Measurements from ENCODE around the gene EFS.
"Not testable (repeated sequence)": the region's sequence is repeated elsewhere in the genome, so short reads cannot be mapped to it uniquely, and the experiment has no call there.

EFS gene

DNA sequence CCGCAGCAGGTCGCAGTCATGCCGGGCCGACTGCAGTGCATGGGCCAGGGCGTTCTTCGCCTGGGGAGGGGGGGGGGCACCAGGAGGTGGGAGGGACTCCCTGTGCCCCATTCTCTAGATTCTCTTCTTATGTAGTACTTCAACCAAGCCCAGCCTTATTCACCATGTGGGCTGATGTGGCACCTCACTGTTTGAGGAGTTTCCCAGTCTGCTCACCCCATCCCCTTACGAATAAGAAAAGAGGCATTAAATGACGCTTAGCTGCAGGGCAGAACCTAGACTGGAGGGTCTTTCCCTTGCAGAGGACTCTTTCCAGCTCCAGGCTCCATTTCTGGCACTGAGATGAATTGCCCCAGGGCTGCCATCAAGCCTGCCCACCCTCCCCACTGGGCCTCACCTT, 24.0 kb upstream of the EFS start:
- no peak for DNase-seq
- Histone ChIP-seq H3K4ac (ENCODE audit: low read depth, low read length) (no peak overlapping the region), H3K27ac (ENCODE audit: low read depth, low read length) (no peak overlapping the region), H3K79me1 (ENCODE audit: low read length) (no peaks in the 10 kb centered on the region), H3K4me3 (ENCODE audit: low read length) (no peak overlapping the region), H3K18ac (ENCODE audit: low read length) (no peak overlapping the region), H3K36me3 (ENCODE audit: control insufficient read depth, insufficient read depth, low read length) (no peaks in the 10 kb centered on the region), H3K27me3 (ENCODE audit: insufficient read depth, low read length, poor library complexity) (no peaks in the 10 kb centered on the region), H3K56ac (ENCODE audit: low read length) (no peak overlapping the region), H2BK15ac (replicated peaks; ENCODE audit: low read depth) (no peak overlapping the region), H4K8ac (ENCODE audit: low read depth, low read length) (no peak overlapping the region), H3K79me2 (ENCODE audit: control insufficient read depth, insufficient read depth, low read length) (no peaks in the 10 kb centered on the region), H3K9ac (ENCODE audit: low read length) (no peak overlapping the region), H3K4me1 (ENCODE audit: control insufficient read depth, low read depth, low read length) (no peaks in the 10 kb centered on the region), H3K4me2 (ENCODE audit: low read length) (no peak overlapping the region), H2BK120ac (ENCODE audit: low read depth, low read length) (no peak overlapping the region), H2BK5ac (ENCODE audit: low read length) (no peak overlapping the region), H3K23ac (ENCODE audit: low read length) (no peak overlapping the region), H4K5ac (ENCODE audit: low read length) (no peak overlapping the region), H2AK5ac (ENCODE audit: low read length) (no peak overlapping the region)
- no CpG with 5 or more reads among the region's 8 CpGs for WGBS (ENCODE audit: extremely low coverage, insufficient coverage, low lambda C conversion rate)

DNA sequence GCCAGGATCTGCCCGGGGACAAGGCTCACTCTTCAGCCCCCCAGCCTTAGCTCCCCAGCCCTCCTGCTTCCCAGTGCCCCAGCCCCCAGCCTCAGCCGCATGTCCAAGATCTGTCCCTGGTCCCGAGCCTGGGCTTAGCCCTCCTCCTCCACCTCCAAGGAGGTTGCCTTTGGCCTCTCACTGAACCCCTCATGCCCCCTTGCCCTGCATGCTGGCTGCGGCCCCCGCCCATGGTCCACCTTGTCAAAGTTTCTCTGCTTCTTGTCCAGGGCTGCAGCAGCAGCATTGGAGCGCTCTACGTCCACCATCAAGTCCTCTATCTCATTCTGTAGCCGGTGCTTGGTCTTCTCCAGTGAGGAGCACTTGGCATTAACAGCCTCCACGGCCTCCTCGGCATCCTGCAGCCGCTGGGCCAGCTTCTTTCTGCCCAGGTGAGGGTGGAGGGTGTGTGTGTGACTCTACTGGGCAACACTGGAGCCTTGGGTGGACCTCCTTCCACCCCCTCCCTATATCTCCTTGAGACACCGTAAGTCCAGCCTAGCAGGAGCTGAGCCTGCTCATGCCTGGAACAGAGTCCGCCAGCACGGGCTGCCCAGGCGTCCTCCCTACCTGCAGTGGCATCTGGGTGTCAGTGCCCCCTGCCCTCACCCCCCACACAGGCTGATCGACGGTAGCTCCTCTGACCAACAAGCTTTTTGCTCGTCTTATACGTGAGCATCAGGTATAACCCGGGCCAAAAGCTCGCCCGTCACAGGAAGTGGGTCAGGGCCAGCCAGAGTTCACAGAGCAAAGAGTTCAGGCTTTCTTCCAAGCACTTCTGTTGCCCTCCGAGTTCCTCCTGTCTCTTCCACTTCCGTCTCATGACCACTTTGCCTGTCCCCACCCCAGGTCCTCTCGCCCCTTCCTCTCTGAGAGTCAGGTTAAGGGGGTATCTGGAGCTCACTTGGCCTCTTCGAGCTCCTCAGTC, 23.2 kb upstream of the EFS start:
- Histone ChIP-seq H3K36me3 (ENCODE audit: control insufficient read depth, insufficient read depth, low read length) (no peaks in the 10 kb centered on the region), H4K5ac (ENCODE audit: low read length) (no peak overlapping the region), H3K9ac (ENCODE audit: low read length) (no peak overlapping the region), H3K18ac (ENCODE audit: low read length) (no peak overlapping the region), H3K27me3 (ENCODE audit: insufficient read depth, low read length, poor library complexity) (no peaks in the 10 kb centered on the region), H2BK15ac (replicated peaks; ENCODE audit: low read depth) (no peak overlapping the region), H2BK120ac (ENCODE audit: low read depth, low read length) (no peak overlapping the region), H3K23ac (ENCODE audit: low read length) (no peak overlapping the region), H3K4ac (ENCODE audit: low read depth, low read length) (no peak overlapping the region), H3K79me2 (ENCODE audit: control insufficient read depth, insufficient read depth, low read length) (no peaks in the 10 kb centered on the region), H2BK5ac (ENCODE audit: low read length) (no peak overlapping the region), H3K56ac (ENCODE audit: low read length) (no peak overlapping the region), H2AK5ac (ENCODE audit: low read length) (no peak overlapping the region), H4K8ac (ENCODE audit: low read depth, low read length) (no peak overlapping the region), H3K4me2 (ENCODE audit: low read length) (no peak overlapping the region), H3K4me3 (ENCODE audit: low read length) (no peak overlapping the region), H3K4me1 (ENCODE audit: control insufficient read depth, low read depth, low read length) (no peaks in the 10 kb centered on the region), H3K79me1 (ENCODE audit: low read length) (no peaks in the 10 kb centered on the region), H3K27ac (ENCODE audit: low read depth, low read length) (no peak overlapping the region)
- DNase-seq = no peak
- WGBS (ENCODE audit: extremely low coverage, insufficient coverage, low lambda C conversion rate) = no CpG with 5 or more reads among the region's 26 CpGs

DNA sequence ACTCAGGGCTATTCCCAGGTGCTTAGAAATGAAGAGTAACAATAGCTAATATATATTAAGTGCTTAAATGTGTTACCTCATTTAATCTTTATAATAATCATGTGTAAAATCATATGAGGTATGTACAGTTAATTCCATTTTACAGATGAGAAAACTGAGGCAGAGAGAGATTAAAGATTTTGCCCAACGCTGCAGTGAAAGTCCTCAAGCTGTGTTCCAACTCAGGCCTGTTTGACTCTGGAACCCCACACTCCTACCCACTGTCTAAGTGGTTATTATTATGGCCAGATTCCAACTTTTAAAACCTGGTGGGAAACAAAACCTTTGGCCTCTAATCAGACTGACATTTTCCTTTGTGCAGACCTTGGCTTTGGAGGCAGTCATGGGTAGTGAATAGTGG, 22.0 kb upstream of the EFS start:
- no peaks in the 10 kb centered on the region for H3K4me1 ChIP-seq (ENCODE audit: control insufficient read depth, low read depth, low read length)
- no peak overlapping the region for H3K27ac ChIP-seq (ENCODE audit: low read depth, low read length)
- H2BK120ac ChIP-seq (ENCODE audit: low read depth, low read length) = no peak overlapping the region
- H3K79me2 ChIP-seq (ENCODE audit: control insufficient read depth, insufficient read depth, low read length) = no peaks in the 10 kb centered on the region
- H3K27me3 ChIP-seq (ENCODE audit: insufficient read depth, low read length, poor library complexity) = no peaks in the 10 kb centered on the region
- no peak overlapping the region for H3K18ac ChIP-seq (ENCODE audit: low read length)
- H4K5ac ChIP-seq (ENCODE audit: low read length) = no peak overlapping the region
- no peaks in the 10 kb centered on the region for H3K36me3 ChIP-seq (ENCODE audit: control insufficient read depth, insufficient read depth, low read length)
- no peak overlapping the region for H3K23ac ChIP-seq (ENCODE audit: low read length)
- no peak overlapping the region for H3K4ac ChIP-seq (ENCODE audit: low read depth, low read length)
- no peak overlapping the region for H2AK5ac ChIP-seq (ENCODE audit: low read length)
- H3K56ac ChIP-seq (ENCODE audit: low read length) = no peak overlapping the region
- no peak overlapping the region for H2BK5ac ChIP-seq (ENCODE audit: low read length)
- no CpG with 5 or more reads among the region's 1 CpG for WGBS (ENCODE audit: extremely low coverage, insufficient coverage, low lambda C conversion rate)
- no peaks in the 10 kb centered on the region for H3K79me1 ChIP-seq (ENCODE audit: low read length)
- no peak overlapping the region for H3K4me3 ChIP-seq (ENCODE audit: low read length)
- no peak overlapping the region for H2BK15ac ChIP-seq (replicated peaks; ENCODE audit: low read depth)
- no peak overlapping the region for H3K9ac ChIP-seq (ENCODE audit: low read length)
- H3K4me2 ChIP-seq (ENCODE audit: low read length) = no peak overlapping the region
- DNase-seq = no peak
- H4K8ac ChIP-seq (ENCODE audit: low read depth, low read length) = no peak overlapping the region

DNA sequence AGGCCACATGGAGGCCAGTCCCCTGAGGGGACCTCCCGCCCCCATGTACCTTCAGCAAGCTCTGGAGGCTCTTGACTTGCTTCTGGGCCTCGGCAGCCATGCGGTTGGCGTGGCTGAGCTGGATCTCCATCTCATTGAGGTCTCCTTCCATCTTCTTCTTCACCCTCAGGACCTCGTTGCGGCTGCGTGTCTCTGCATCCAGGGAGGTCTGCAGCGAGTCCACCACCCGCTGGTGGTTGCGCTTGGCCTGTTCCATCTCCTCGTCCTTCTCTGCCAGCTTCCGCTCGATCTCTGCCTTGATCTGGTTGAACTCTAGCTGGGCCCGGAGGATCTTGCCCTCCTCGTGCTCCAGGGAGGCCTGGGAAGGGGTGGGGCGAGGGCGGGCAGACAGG, 21.3 kb upstream of the EFS start:
- H3K4me1 ChIP-seq (ENCODE audit: control insufficient read depth, low read depth, low read length); H3K27me3 ChIP-seq (ENCODE audit: insufficient read depth, low read length, poor library complexity); H3K23ac ChIP-seq (ENCODE audit: low read length); H3K56ac ChIP-seq (ENCODE audit: low read length); H3K36me3 ChIP-seq (ENCODE audit: control insufficient read depth, insufficient read depth, low read length); H3K4me2 ChIP-seq (ENCODE audit: low read length); H2BK120ac ChIP-seq (ENCODE audit: low read depth, low read length); H3K18ac ChIP-seq (ENCODE audit: low read length); H3K9ac ChIP-seq (ENCODE audit: low read length); H3K4me3 ChIP-seq (ENCODE audit: low read length); H2BK15ac ChIP-seq (replicated peaks; ENCODE audit: low read depth); H3K4ac ChIP-seq (ENCODE audit: low read depth, low read length); H3K79me1 ChIP-seq (ENCODE audit: low read length); H4K8ac ChIP-seq (ENCODE audit: low read depth, low read length); H3K79me2 ChIP-seq (ENCODE audit: control insufficient read depth, insufficient read depth, low read length); H2BK5ac ChIP-seq (ENCODE audit: low read length); H3K27ac ChIP-seq (ENCODE audit: low read depth, low read length); H4K5ac ChIP-seq (ENCODE audit: low read length); H2AK5ac ChIP-seq (ENCODE audit: low read length); DNase-seq: not testable (repeated sequence)
- WGBS (ENCODE audit: extremely low coverage, insufficient coverage, low lambda C conversion rate) = no CpG with 5 or more reads among the region's 17 CpGs

DNA sequence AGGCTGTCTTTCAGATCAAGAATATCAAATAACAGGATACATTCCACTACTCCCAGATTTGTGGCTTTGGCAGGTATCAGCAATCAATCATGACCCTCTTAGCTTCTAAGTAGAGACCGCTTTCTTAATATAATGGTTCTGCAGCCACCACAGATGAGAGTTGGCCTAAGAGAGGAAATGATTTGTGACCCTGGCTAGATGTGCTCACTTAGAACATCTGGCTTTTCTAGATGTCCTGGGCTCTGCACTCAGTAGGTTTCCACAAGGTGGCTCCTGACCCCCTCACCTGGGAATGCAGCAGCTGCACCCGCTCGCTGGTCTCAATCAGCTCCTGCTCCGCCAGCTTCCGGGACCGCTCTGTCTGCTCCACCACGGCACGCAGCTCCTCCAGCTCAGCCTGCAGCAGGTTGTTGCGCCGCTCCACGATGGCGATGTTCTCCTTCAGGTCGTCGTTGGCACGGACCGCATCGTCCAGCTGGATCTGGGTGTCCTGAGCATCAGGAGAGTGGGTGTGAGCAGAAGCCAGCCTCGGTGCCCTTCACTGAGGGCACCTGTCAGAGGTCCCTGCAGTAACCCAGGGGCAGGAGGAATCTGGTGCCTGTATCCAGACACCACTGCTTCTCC, 20.8 kb upstream of the EFS start:
- Histone ChIP-seq H3K4me2 (ENCODE audit: low read length) (no peak overlapping the region), H4K5ac (ENCODE audit: low read length) (no peak overlapping the region), H2BK5ac (ENCODE audit: low read length) (no peak overlapping the region), H3K4ac (ENCODE audit: low read depth, low read length) (no peak overlapping the region), H3K4me1 (ENCODE audit: control insufficient read depth, low read depth, low read length) (no peaks in the 10 kb centered on the region), H3K4me3 (ENCODE audit: low read length) (no peak overlapping the region), H3K18ac (ENCODE audit: low read length) (no peak overlapping the region), H2AK5ac (ENCODE audit: low read length) (no peak overlapping the region), H3K9ac (ENCODE audit: low read length) (no peak overlapping the region), H2BK120ac (ENCODE audit: low read depth, low read length) (no peak overlapping the region), H3K23ac (ENCODE audit: low read length) (no peak overlapping the region), H3K27me3 (ENCODE audit: insufficient read depth, low read length, poor library complexity) (no peaks in the 10 kb centered on the region), H3K56ac (ENCODE audit: low read length) (no peak overlapping the region), H3K36me3 (ENCODE audit: control insufficient read depth, insufficient read depth, low read length) (no peaks in the 10 kb centered on the region), H3K79me2 (ENCODE audit: control insufficient read depth, insufficient read depth, low read length) (no peaks in the 10 kb centered on the region), H2BK15ac (replicated peaks; ENCODE audit: low read depth) (no peak overlapping the region), H3K27ac (ENCODE audit: low read depth, low read length) (no peak overlapping the region), H4K8ac (ENCODE audit: low read depth, low read length) (no peak overlapping the region), H3K79me1 (ENCODE audit: low read length) (no peaks in the 10 kb centered on the region)
- no peak for DNase-seq
- no CpG with 5 or more reads among the region's 18 CpGs for WGBS (ENCODE audit: extremely low coverage, insufficient coverage, low lambda C conversion rate)
